H9 (cell line): ENCODE measurements around the gene PIP5KL1. TPM values are rescaled to one million over a fixed set of nuclear protein-coding genes. Genes with fewer than 3 reads are reported as not detected.

Experiments used
- DNase-seq: peaks from one replicate; pipeline ENCODE4 v3.0.0-alpha.2; 2017
- H2AFZ ChIP-seq: one replicate; pipeline ENCODE4 v1.6.1; 2013; ENCODE audit warnings: mild to moderate bottlenecking, low read length, control low read depth, moderate library complexity
- H2AK5ac ChIP-seq: 2 replicates; pipeline ENCODE4 v1.6.1; 2013; ENCODE audit warnings: low read length, control low read depth, mixed read lengths; ENCODE audit not compliant: insufficient read length
- H2BK120ac ChIP-seq: one replicate; pipeline ENCODE4 v1.6.1; 2013; ENCODE audit warnings: low read depth, mild to moderate bottlenecking, low read length, control low read depth, inconsistent platforms; ENCODE audit not compliant: poor library complexity, severe bottlenecking
- H2BK12ac ChIP-seq: 2 replicates; pipeline ENCODE4 v1.6.1; 2013; ENCODE audit warnings: low read length, control low read depth, mixed read lengths, low read depth; ENCODE audit not compliant: insufficient read length
- H2BK15ac ChIP-seq: 2 replicates; pipeline ENCODE4 v1.6.1; 2013; ENCODE audit warnings: low read depth, low read length, control low read depth
- H2BK20ac ChIP-seq: one replicate; pipeline ENCODE4 v1.6.1; 2013; ENCODE audit warnings: low read depth, mild to moderate bottlenecking, low read length, control low read depth, inconsistent platforms; ENCODE audit not compliant: poor library complexity, severe bottlenecking
- H2BK5ac ChIP-seq: 2 replicates; pipeline ENCODE4 v1.6.1; 2013; ENCODE audit warnings: low read length, control low read depth, mixed read lengths; ENCODE audit not compliant: insufficient read length
- H3K14ac ChIP-seq: 2 replicates; pipeline ENCODE4 v1.6.1; 2013; ENCODE audit warnings: low read length, control low read depth; ENCODE audit not compliant: insufficient read depth
- H3K18ac ChIP-seq: 2 replicates; pipeline ENCODE4 v1.6.1; 2013; ENCODE audit warnings: low read depth, mild to moderate bottlenecking, mixed read lengths, low read length, control low read depth; ENCODE audit not compliant: insufficient read length
- H3K23ac ChIP-seq: 2 replicates; pipeline ENCODE4 v1.6.1; 2013; ENCODE audit warnings: low read length, control low read depth, mixed read lengths, low read depth; ENCODE audit not compliant: insufficient read length
- H3K23me2 ChIP-seq: 2 replicates; pipeline ENCODE4 v1.6.1; 2013; ENCODE audit warnings: low read depth, mild to moderate bottlenecking, mixed read lengths, low read length, control low read depth; ENCODE audit not compliant: insufficient read length, poor library complexity, severe bottlenecking
- H3K27ac ChIP-seq: 2 replicates; pipeline ENCODE4 v1.5.1; 2013; ENCODE audit warnings: low read length, control low read depth, mixed read lengths, low read depth; ENCODE audit not compliant: insufficient read length
- H3K27me3 ChIP-seq: 2 replicates; pipeline ENCODE4 v1.6.1; 2013; ENCODE audit warnings: low read length, control low read depth, inconsistent platforms; ENCODE audit not compliant: insufficient read depth
- H3K4ac ChIP-seq: 2 replicates; pipeline ENCODE4 v1.6.1; 2013; ENCODE audit warnings: low read depth, mild to moderate bottlenecking, control low read depth, inconsistent platforms, low read length, moderate library complexity
- H3K4me1 ChIP-seq: 2 replicates; pipeline ENCODE4 v1.6.1; 2013; ENCODE audit warnings: low read length, control low read depth, inconsistent platforms; ENCODE audit not compliant: insufficient read depth
- H3K4me2 ChIP-seq: 2 replicates; pipeline ENCODE4 v1.6.1; 2013; ENCODE audit warnings: low read length, control low read depth, mixed read lengths; ENCODE audit not compliant: insufficient read length, insufficient read depth
- H3K56ac ChIP-seq: 2 replicates; pipeline ENCODE4 v1.6.1; 2013; ENCODE audit warnings: low read depth, mild to moderate bottlenecking, mixed read lengths, low read length, control low read depth; ENCODE audit not compliant: insufficient read length
- H3K79me1 ChIP-seq: 2 replicates; pipeline ENCODE4 v1.6.1; 2013; ENCODE audit warnings: low read depth, mild to moderate bottlenecking, moderate library complexity, low read length, control low read depth, inconsistent platforms; ENCODE audit not compliant: insufficient read depth, poor library complexity, severe bottlenecking
- H3K79me2 ChIP-seq: 2 replicates; pipeline ENCODE4 v1.6.1; 2013; ENCODE audit warnings: low read length, control low read depth, inconsistent platforms; ENCODE audit not compliant: insufficient read depth
- H3K9ac ChIP-seq: 2 replicates; pipeline ENCODE4 v1.6.1; 2013; ENCODE audit warnings: low read length, control low read depth, mixed read lengths; ENCODE audit not compliant: insufficient read length; ENCODE audit errors: extremely low read depth
- H3K9me3 ChIP-seq: one replicate; pipeline ENCODE4 v1.6.1; 2013; ENCODE audit warnings: low read depth, low read length, inconsistent platforms; ENCODE audit not compliant: control insufficient read depth
- H3T11ph ChIP-seq: one replicate; pipeline ENCODE4 v1.6.1; 2013; ENCODE audit warnings: mild to moderate bottlenecking, low read length, control low read depth, inconsistent platforms
- H4K20me1 ChIP-seq: one replicate; pipeline ENCODE4 v1.6.1; 2013; ENCODE audit not compliant: control insufficient read depth, insufficient read length, insufficient read depth
- H4K5ac ChIP-seq: 2 replicates; pipeline ENCODE4 v1.6.1; 2013; ENCODE audit warnings: low read depth, mild to moderate bottlenecking, mixed read lengths, low read length, control low read depth; ENCODE audit not compliant: insufficient read length
- H4K8ac ChIP-seq: replicated peaks from 2 replicates; pipeline ENCODE4 v1.6.1; 2013; ENCODE audit warnings: low read length, control low read depth, mixed read lengths, low read depth; ENCODE audit not compliant: insufficient read length
- H4K91ac ChIP-seq: 2 replicates; pipeline ENCODE4 v1.6.1; 2013; ENCODE audit warnings: low read depth, mild to moderate bottlenecking, moderate library complexity, mixed read lengths, low read length, control low read depth; ENCODE audit not compliant: insufficient read length
- H3K27ac Mint-ChIP-seq, 3 experiments: 2 replicates in 2 of 3; 3 replicates in 1 of 3; pipeline ENCODE4 v1.8.0; 2020 to 2021; ENCODE audit warnings: mixed read lengths in 3 of 3, mild to moderate bottlenecking in 1 of 3, moderate library complexity in 1 of 3
- H3K27me3 Mint-ChIP-seq: 2 replicates; pipeline ENCODE4 v1.8.0; 2021; ENCODE audit warnings: low read depth, mild to moderate bottlenecking, moderate library complexity, mixed read lengths
- H3K36me3 Mint-ChIP-seq, 3 experiments: 2 replicates in 2 of 3; 3 replicates in 1 of 3; pipeline ENCODE4 v1.8.0; 2020 to 2021; ENCODE audit warnings: low read depth in 3 of 3, mixed read lengths in 3 of 3; ENCODE audit not compliant: insufficient read depth in 1 of 3
- H3K4me1 Mint-ChIP-seq, 2 experiments: 2 replicates each; pipeline ENCODE4 v1.8.0; 2020; ENCODE audit warnings: mixed read lengths in 2 of 2
- H3K4me3 Mint-ChIP-seq, 2 experiments: 2 replicates in 1 of 2; 3 replicates in 1 of 2; pipeline ENCODE4 v1.8.0; 2020 to 2021; ENCODE audit warnings: mild to moderate bottlenecking in 2 of 2, mixed read lengths in 2 of 2, moderate library complexity in 1 of 2
- H3K9me3 Mint-ChIP-seq, 2 experiments: 2 replicates in 1 of 2; 3 replicates in 1 of 2; pipeline ENCODE4 v1.8.0; 2020; ENCODE audit warnings: mild to moderate bottlenecking in 2 of 2, mixed read lengths in 2 of 2, moderate library complexity in 1 of 2
- CTCF ChIP-seq: fragments of 200-600 bp; sonication (generic); conservative IDR thresholded peaks from 3 replicates; pipeline ENCODE4 v1.8.0; 2021; ENCODE audit warnings: antibody characterized with exemption, mild to moderate bottlenecking
- WGBS: extraction: QIAGEN DNeasy Blood & Tissue Kit; methylation state at CpG from one replicate; pipeline ENCODE4 v1.1.7; 2013; ENCODE audit warnings: missing lambda C conversion rate, low lambda C conversion rate, mixed read lengths; ENCODE audit not compliant: insufficient read length; ENCODE audit errors: extremely low coverage; 5-methylcytosine and 5-hydroxymethylcytosine counted together
- total RNA-seq: library from RNA; stranded (reverse); gene quantifications from 2 replicates; pipeline ENCODE4 v1.2.1, GENCODE V29; 2021

PIP5KL1 gene
- total RNA-seq, 1 experiment from 2014 or later = 11.6 TPM

DNA sequence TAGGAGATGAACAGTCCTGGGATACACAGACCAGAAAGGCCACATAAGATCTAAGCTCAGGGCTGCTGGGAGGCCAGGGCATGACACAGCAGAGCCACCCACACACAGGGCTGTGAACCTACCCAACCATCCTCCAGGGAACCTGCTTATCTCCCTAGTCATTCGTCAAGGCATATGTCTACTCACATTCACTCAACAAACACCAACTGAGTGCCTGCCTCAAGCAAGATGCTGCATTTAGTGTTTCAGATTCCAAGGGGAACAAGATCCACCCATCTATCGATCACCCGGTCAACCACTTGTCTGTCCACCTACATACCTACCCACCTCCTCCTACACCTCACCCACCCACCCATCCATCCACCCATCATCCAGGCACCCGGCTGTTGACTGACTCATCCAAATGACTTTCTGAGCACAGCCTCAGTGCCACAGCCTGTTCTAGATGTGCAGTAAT is 5.2 kb upstream of the PIP5KL1 start:
- no peaks in the 10 kb centered on the region for H3K27me3 ChIP-seq
- H4K91ac ChIP-seq = no peak overlapping the region
- Mint-ChIP-seq H3K4me3 (peak overlapping the region; percentile 84 to 96), H3K4me1 (peaks cover 34 to 35% of the 10 kb centered on the region in 2 experiments), H3K27ac (no peak overlapping the region), H3K36me3 (peaks cover 2 to 17% (median 16%) of the 10 kb centered on the region in 3 experiments; a peak in 6 of 7 replicates), H3K9me3 (no peaks in the 10 kb centered on the region; a peak in 1 of 5 replicates), H3K27me3 (peaks cover 6% of the 10 kb centered on the region)
- no peak overlapping the region for H4K8ac ChIP-seq
- no peak overlapping the region for H2BK20ac ChIP-seq
- no CpG with 5 or more reads among the region's 4 CpGs for whole genome bisulfite sequencing
- H3K79me2 ChIP-seq = no peaks in the 10 kb centered on the region
- H3K23ac ChIP-seq = no peak overlapping the region
- DNase-seq = no peak
- TF ChIP-seq CTCF = no peak
- H2BK120ac ChIP-seq = no peak overlapping the region
- no peak overlapping the region for H2AK5ac ChIP-seq
- no peaks in the 10 kb centered on the region for H4K20me1 ChIP-seq
- H3K18ac ChIP-seq = no peak overlapping the region
- H3K14ac ChIP-seq = no peak overlapping the region
- peaks cover 9% of the 10 kb centered on the region for H3K23me2 ChIP-seq
- no peak overlapping the region for H3K56ac ChIP-seq
- H2AFZ ChIP-seq = no peak overlapping the region
- no peak overlapping the region for H3K27ac ChIP-seq
- H3K79me1 ChIP-seq = peaks cover 10% of the 10 kb centered on the region
- H3K4me1 ChIP-seq = no peaks in the 10 kb centered on the region
- H2BK15ac ChIP-seq = no peak overlapping the region
- H2BK5ac ChIP-seq = no peak overlapping the region
- no peak overlapping the region for H3K9ac ChIP-seq
- no peak overlapping the region for H3K4ac ChIP-seq
- H4K5ac ChIP-seq = no peak overlapping the region
- H2BK12ac ChIP-seq = no peak overlapping the region
- H3T11ph ChIP-seq = no peak overlapping the region
- no peaks in the 10 kb centered on the region for H3K9me3 ChIP-seq
- no peak overlapping the region for H3K4me2 ChIP-seq
